ENCODE results near the gene N4BP2L2.

N4BP2L2 gene

DNA sequence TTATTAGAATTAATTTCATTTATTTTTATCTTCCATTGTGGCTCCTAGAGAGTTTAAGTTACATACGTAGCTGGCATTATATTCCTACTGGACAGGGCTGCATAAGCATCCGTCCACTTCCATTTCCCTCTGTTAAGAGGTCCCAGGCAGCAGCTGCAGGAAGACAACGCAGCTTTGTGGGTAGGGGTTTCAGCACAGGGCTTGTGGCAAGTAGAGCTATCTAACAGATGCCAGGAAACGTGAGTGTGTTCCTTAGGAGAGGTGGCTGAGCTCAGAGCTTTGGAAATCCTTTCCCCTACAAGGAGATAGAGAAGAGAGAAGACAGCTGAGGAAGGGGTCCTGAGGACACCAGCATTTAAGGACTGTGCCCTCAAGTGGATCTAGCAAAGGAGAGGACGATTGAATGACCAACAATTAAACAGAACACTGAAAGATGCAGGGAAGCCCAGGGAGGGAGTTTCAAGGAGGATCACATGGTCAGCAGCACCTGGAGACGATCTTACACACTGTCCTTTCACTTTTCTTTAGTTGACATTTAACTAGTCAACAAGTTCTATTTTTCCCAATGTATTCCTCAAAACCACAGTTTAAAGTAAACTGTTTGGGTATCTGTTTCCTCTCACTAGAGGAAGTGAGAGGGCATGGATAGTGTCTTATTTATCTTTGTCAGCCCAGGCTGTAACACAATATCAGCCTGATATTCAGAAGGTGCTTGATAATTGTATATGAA, 108.4 kb downstream of the N4BP2L2 start:
- TF ChIP-seq, protein P1, sequence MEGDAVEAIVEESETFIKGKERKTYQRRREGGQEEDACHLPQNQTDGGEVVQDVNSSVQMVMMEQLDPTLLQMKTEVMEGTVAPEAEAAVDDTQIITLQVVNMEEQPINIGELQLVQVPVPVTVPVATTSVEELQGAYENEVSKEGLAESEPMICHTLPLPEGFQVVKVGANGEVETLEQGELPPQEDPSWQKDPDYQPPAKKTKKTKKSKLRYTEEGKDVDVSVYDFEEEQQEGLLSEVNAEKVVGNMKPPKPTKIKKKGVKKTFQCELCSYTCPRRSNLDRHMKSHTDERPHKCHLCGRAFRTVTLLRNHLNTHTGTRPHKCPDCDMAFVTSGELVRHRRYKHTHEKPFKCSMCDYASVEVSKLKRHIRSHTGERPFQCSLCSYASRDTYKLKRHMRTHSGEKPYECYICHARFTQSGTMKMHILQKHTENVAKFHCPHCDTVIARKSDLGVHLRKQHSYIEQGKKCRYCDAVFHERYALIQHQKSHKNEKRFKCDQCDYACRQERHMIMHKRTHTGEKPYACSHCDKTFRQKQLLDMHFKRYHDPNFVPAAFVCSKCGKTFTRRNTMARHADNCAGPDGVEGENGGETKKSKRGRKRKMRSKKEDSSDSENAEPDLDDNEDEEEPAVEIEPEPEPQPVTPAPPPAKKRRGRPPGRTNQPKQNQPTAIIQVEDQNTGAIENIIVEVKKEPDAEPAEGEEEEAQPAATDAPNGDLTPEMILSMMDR (IDR thresholded peaks at IDR 0.05; ENCODE audit: control insufficient read depth, insufficient read depth, low read depth, low read length, missing control alignments): no peak
- no peak overlapping the region for H3K4me3 ChIP-seq (ENCODE audit: control insufficient read depth, low read depth, low read length)
- no peak for DNase-seq (ENCODE audit: low read depth)

DNA sequence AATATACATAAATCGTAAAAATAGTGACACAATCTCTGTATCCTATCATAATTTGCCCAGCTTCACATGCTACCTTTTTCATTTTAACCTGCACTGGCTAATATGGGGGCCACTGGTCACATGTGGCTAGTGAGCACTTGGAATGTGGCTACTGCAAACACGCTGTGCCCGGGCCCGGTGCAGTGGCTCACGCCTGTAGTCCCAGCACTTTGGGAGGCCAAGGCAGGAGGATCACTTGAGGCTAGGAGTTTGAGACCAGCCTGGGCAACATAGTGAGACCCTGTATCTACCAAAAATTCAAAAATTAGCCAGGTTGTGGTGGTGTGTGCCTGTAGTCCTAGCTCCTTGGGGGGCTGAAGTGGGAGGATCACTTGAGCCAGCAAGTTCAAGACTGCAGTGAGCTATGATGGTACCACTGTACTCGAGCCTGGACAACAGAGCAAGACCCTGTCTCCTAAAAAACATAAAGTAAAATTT, 109.1 kb downstream of the N4BP2L2 start:
- no peak for DNase-seq (ENCODE audit: low read depth)
- TF ChIP-seq, protein P1 (IDR thresholded peaks at IDR 0.05; ENCODE audit: control insufficient read depth, insufficient read depth, low read depth, low read length, missing control alignments): no peak
- no peak overlapping the region for H3K4me3 ChIP-seq (ENCODE audit: control insufficient read depth, low read depth, low read length)

DNA sequence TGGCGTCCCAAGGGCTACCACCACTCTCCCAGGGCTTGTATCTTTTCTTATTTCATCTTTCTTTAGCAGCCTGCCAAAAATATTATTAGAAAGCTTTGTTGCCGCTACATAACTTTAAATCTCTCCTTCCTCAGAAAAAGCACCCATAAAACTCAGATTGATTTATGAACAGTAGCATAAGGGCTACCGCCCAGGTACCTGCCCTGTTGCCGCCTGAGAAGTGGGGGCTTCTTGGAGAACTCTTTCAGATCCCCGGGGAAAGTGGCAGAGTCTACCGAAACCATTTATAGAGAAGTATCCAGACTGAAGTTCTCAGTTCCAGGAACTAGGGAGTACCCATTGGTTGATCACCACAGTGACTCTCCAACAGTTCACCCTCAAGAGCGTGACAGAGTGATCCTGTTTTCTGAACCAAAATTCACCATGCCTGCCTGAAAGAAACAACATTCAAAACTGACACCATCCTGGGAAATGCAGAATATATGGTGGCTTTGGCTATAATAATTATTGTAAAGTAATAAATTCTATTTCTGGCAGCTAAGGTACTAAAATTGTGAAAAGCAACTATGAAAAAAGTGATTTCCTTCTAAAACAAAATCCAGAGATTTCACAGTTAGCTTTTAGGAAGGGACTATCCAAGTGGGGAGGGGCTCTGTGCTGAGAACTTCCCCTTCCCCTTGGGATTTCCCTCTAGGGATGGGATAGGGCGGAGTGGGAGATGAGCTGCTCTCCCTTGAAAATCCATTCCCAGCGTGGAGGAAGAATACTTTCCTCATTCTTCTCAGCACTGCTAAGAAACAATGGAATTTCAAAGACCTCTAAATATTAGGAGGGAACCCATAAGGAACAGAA, 109.8 kb downstream of the N4BP2L2 start:
- H3K4me3 ChIP-seq (ENCODE audit: control insufficient read depth, low read depth, low read length): peak overlapping the region; percentile 61; the same call in 1 of the 2 replicates
- DNase-seq (ENCODE audit: low read depth): no peak
- TF ChIP-seq, protein P1 (IDR thresholded peaks at IDR 0.05; ENCODE audit: control insufficient read depth, insufficient read depth, low read depth, low read length, missing control alignments): no peak

DNA sequence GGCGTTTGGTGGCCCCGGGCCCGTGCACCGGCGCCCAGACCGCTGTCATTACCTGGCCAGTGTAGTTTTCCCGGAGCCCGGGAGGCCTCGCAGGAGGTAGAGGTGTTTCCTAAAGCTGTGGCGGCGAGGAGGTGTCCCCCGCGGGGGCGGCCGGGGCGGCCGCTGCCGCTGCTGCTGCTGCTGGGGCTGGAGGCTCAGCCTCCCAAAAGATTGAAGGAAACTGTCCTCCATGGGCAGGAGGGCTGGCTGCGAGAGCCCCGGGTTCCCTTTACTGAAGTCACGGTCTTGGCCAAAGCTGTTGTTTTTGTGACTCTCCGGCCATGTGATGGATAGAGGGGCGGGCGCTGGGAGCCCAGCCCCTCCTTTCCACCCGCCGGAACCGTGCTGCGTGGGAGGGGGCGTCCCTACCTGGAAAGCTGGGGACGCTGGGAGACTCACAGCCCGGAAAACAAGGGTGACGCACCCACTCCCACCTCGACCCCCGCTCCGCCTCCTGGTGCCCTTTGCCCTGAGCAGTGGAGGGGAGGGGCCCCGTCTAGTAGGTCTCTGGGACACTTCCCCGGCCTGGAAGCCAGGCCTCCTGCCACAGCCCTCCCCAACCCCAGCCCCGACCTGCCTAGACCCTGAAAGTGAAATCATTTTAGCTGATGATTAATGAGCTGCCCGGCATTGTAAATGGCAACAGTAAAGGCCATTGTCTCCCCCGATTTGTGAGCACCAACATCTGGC, 110.6 kb downstream of the N4BP2L2 start, which contains the start of gene N4BP2L1:
TSS of gene N4BP2L1 (minus strand) at position 279 of the 729 bp plus-strand sequence. CDS start at position 231, 48 bp downstream.
- TF ChIP-seq, protein P1 (IDR thresholded peaks at IDR 0.05; ENCODE audit: control insufficient read depth, insufficient read depth, low read depth, low read length, missing control alignments): no peak
- no peak for DNase-seq (ENCODE audit: low read depth)
- peak within 1 kb of the TSS; percentile 61 for H3K4me3 ChIP-seq (ENCODE audit: control insufficient read depth, low read depth, low read length)

DNA sequence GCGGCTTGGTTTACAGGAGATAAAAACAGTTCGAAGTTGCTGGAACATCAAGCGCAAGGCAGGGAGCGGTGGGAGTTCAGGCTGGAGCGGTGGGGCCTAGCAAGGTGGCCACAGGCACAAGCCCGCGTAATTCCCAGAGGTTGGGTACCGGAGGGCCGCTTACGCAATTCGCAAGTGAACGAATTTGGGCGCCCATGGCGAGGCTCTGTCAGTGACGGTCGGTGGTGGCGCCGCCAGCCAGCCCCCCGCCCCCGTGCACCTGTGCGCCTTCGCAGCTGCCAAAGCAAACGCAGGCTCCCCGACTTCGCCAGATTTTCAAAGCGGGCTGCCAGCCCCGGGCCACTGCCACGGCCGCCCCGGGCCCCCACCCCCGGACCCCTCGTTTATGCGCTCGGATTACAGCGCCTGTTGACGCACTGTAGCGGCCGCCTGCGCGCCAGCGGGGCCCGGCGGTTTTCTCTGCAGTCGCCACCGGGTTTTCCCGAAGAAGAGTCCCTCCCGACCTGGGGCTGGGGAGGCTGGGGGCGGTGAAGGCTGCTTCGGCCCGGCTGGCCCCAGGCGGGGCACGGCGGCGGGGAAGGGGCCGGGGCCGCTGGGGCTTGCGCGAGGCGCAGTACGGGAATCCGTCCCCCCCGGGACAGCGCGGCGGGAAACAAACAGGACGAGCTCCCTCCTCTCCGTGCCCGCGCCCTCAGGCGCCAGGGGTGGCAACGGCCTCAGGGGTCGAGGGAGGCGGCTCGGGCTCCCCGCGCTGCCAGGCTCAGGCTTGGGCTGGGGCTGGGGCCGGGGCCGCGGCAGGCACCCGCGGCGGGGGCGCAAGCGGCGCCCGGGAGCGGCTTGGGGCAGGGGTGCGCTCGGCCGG, 111.4 kb downstream of the N4BP2L2 start:
- H3K4me3 ChIP-seq (ENCODE audit: control insufficient read depth, low read depth, low read length): peak overlapping the region; percentile 61
- no peak for DNase-seq (ENCODE audit: low read depth)
- TF ChIP-seq, protein P1 (IDR thresholded peaks at IDR 0.05; ENCODE audit: control insufficient read depth, insufficient read depth, low read depth, low read length, missing control alignments): no peak
